OCI-LY7 (cell line): Measurements from ENCODE around the gene FOXJ3.

ENCODE experiments used
- EZH2phosphoT487 ChIP-seq: fragments of 200-600 bp; sonication (generic); IDR thresholded peaks from 2 replicates; pipeline ENCODE4 v1.6.1; 2018; ENCODE audit warnings: low read depth, borderline replicate concordance, mild to moderate bottlenecking, mixed run types, antibody characterized with exemption, low read length, moderate library complexity, mixed read lengths
- TF ChIP-seq, protein P1 (sequence below): fragments of 200-600 bp; sonication (generic); conservative IDR thresholded peaks from 2 replicates; pipeline ENCODE4 v1.5.1; 2014; ENCODE audit warnings: mild to moderate bottlenecking, antibody characterized with exemption, low read length, moderate library complexity, mixed read lengths

DNA sequence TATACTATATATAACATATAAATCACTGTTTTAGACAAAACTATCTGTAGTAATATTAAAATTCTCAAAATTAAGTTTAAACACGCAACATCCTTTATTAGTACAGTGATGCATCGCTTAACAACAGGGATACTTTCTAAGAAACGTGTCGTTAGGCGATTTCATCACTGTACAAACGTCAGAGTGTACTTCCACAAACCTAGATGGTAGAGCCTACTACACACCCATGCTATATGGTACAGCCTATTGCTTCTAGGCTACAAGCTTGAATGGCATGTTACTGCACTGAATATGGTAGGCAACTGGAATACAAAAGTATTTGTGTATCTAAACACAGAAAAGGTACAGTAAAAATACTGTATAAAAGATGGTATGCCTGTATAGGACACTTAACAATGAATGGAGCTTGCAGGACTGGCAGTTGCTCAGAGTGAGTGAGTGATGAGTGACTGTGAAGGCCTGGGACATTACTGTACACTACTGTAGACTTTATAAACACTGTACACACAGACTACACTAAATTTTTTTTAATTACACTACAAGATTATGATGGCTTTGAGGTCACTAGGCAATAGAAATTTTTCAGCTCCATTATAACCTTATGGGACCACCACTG, 10.5 kb downstream of the FOXJ3 start:
- TF ChIP-seq, protein P1, sequence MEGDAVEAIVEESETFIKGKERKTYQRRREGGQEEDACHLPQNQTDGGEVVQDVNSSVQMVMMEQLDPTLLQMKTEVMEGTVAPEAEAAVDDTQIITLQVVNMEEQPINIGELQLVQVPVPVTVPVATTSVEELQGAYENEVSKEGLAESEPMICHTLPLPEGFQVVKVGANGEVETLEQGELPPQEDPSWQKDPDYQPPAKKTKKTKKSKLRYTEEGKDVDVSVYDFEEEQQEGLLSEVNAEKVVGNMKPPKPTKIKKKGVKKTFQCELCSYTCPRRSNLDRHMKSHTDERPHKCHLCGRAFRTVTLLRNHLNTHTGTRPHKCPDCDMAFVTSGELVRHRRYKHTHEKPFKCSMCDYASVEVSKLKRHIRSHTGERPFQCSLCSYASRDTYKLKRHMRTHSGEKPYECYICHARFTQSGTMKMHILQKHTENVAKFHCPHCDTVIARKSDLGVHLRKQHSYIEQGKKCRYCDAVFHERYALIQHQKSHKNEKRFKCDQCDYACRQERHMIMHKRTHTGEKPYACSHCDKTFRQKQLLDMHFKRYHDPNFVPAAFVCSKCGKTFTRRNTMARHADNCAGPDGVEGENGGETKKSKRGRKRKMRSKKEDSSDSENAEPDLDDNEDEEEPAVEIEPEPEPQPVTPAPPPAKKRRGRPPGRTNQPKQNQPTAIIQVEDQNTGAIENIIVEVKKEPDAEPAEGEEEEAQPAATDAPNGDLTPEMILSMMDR, result no peak
- no peak for TF ChIP-seq EZH2phosphoT487
